Tibial artery (tissue), 4 donors: ENCODE measurements around the gene FUT4.

Experiments
- DNase-seq, 2 donors: peaks; one replicate each; pipeline ENCODE4 v3.0.0-alpha.2; 2019
- H3K27ac ChIP-seq, 2 donors: fragments of 200-600 bp; sonication (generic) in 1 of 2; 1 replicate in 1 of 2; 2 replicates in 1 of 2; pipeline ENCODE4 v1.5.1; 2018 to 2019; ENCODE audit warnings: mild to moderate bottlenecking in 1 of 2
- H3K27me3 ChIP-seq, 2 donors: fragments of 200-600 bp; sonication (generic) in 1 of 2; one replicate each; pipeline versions ENCODE4 v1.5.1 to v1.6.0; 2016 to 2019
- H3K36me3 ChIP-seq, 3 donors: fragments of 200-600 bp; sonication (generic) in 2 of 3; one replicate each; pipeline ENCODE4 v1.5.1; 2016 to 2019; ENCODE audit warnings: mild to moderate bottlenecking in 2 of 3
- H3K4me1 ChIP-seq, 4 donors: fragments of 200-600 bp; sonication (generic) in 2 of 4; 1 replicate in 3 of 4; 2 replicates in 1 of 4; pipeline ENCODE4 v1.5.1; 2016 to 2019
- H3K4me3 ChIP-seq, 2 donors: fragments of 200-600 bp; sonication (generic) in 1 of 2; 1 replicate in 1 of 2; 2 replicates in 1 of 2; pipeline ENCODE4 v1.5.1; 2018 to 2019; ENCODE audit warnings: mild to moderate bottlenecking in 2 of 2
- H3K9me3 ChIP-seq, 3 donors: fragments of 200-600 bp; sonication (generic) in 1 of 3; one replicate each; pipeline ENCODE4 v1.5.1; 2016 to 2019
- CTCF ChIP-seq, 2 experiments: fragments of 200-600 bp in 1 of 2; fragments of 450-650 bp in 1 of 2; IDR thresholded peaks; one replicate each; pipeline ENCODE4 v1.5.1; 2017 to 2019; ENCODE audit warnings: antibody characterized with exemption in 2 of 2, mild to moderate bottlenecking in 1 of 2, moderate library complexity in 1 of 2
- intact Hi-C: fragments of 100-400 bp; cut with DNase I; formaldehyde crosslinking; loops from one replicate; pipeline ENCODE4 v1.15.0; 2023; ENCODE audit warnings: low total_unique reads

The FUT4 gene

GRCh38 chr11:94581926-94582325, 38.2 kb downstream of the FUT4 start:
- H3K27ac ChIP-seq = no peak overlapping the region
- TF ChIP-seq CTCF (IDR thresholded peaks at IDR 0.05) = no peak
- no peaks in the 10 kb centered on the region for H3K9me3 ChIP-seq
- intact Hi-C loops = no loop called here
- no peaks in the 10 kb centered on the region for H3K27me3 ChIP-seq
- H3K4me1 ChIP-seq = no peaks in the 10 kb centered on the region
- no peaks in the 10 kb centered on the region for H3K36me3 ChIP-seq
- no peak overlapping the region for H3K4me3 ChIP-seq
- DNase-seq = no peak

- intact Hi-C loops = no loop called here
- no peaks in the 10 kb centered on the region for H3K27me3 ChIP-seq
- H3K36me3 ChIP-seq = no peaks in the 10 kb centered on the region
Observed at GRCh38 chr11:94583213-94583865, 39.6 kb downstream of the FUT4 start.

GRCh38 chr11:94583866-94584500, 40.3 kb downstream of the FUT4 start:
- Histone ChIP-seq H3K27ac (no peak overlapping the region), H3K9me3 (no peaks in the 10 kb centered on the region), H3K4me1 (no peaks in the 10 kb centered on the region), H3K27me3 (no peaks in the 10 kb centered on the region), H3K4me3 (no peak overlapping the region), H3K36me3 (peaks cover under 1 to 1% (median under 1%) of the 10 kb centered on the region in 3 donors)
- no peak for DNase-seq
- intact Hi-C loops = no loop called here
- no peak for TF ChIP-seq CTCF (IDR thresholded peaks at IDR 0.05)

More at GRCh38 chr11:94583213-94583865, 39.6 kb downstream of the FUT4 start:
- Histone ChIP-seq H3K4me3 (no peak overlapping the region), H3K27ac (no peak overlapping the region), H3K4me1 (no peaks in the 10 kb centered on the region), H3K9me3 (no peaks in the 10 kb centered on the region)
- no peak for TF ChIP-seq CTCF (IDR thresholded peaks at IDR 0.05)
- DNase-seq = no peak

GRCh38 chr11:94584978-94585377, 41.3 kb downstream of the FUT4 start:
- Histone ChIP-seq H3K4me1 (no peaks in the 10 kb centered on the region), H3K27ac (no peak overlapping the region), H3K9me3 (no peaks in the 10 kb centered on the region), H3K36me3 (peaks cover 10 to 11% (median 10%) of the 10 kb centered on the region in 3 donors), H3K27me3 (no peaks in the 10 kb centered on the region), H3K4me3 (no peak overlapping the region)
- no peak for DNase-seq
- TF ChIP-seq CTCF (IDR thresholded peaks at IDR 0.05) = no peak
- intact Hi-C loops = no loop called here

GRCh38 chr11:94585399-94585798, 41.7 kb downstream of the FUT4 start:
- TF ChIP-seq CTCF (IDR thresholded peaks at IDR 0.05) = no peak
- H3K36me3 ChIP-seq = peaks cover 14 to 16% (median 15%) of the 10 kb centered on the region in 3 donors
- H3K27ac ChIP-seq = no peak overlapping the region
- H3K27me3 ChIP-seq = no peaks in the 10 kb centered on the region
- H3K4me3 ChIP-seq = no peak overlapping the region
- H3K4me1 ChIP-seq = no peaks in the 10 kb centered on the region
- intact Hi-C loops = no loop called here
- DNase-seq = no peak
- H3K9me3 ChIP-seq = no peaks in the 10 kb centered on the region
